Stimulated activated CD8-positive, alpha-beta memory T cell treated with anti-CD3 and anti-CD28 coated beads, Interleukin-4, amount 100 ng/mL, for 1 hour (primary cell): ENCODE measurements around the gene STEAP1.
"Not testable (repeated sequence)": the region's sequence is repeated elsewhere in the genome, so short reads cannot be mapped to it uniquely, and the experiment has no call there.

Experiments used
- DNase-seq, 2 donors: peaks; one replicate each; pipeline ENCODE4 v3.0.0-alpha.2; 2020; ENCODE audit warnings: low read depth in 2 of 2, low spot score in 1 of 2

Gene STEAP1

DNA sequence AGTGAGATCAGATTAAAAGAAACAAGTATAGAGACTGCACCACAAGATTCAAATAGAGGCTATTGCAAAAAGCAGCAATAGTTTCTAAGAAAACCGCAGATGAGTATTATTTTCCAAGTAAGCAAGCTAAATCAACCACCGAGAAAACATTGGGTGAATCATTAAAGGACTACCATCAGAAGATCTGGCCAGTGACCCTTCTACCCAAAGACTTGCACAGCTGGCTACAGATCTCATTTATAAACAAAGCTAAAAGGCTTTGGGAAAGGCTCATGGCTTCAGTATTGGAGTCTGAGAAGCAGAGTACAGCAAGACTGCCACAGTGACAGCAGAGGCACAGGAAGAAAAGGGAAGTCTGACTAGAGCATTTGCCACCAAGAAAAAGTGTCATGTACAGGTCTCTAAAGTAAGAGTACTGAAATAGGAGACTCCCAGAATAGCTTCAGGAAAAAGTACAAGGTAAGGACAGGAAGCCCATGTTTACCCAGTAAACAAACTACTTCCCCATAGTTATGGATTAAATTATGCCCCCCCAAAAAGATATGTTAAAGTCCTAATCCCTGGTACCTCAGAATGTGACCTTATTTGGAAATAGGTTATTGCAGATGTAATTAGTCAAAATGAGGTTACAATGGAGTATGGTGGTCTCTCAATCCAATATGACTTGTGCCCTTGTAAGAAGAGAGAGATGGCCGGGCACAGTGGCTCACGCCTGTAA is 19.0 kb downstream of the STEAP1 start:
- DNase-seq = no peak

DNA sequence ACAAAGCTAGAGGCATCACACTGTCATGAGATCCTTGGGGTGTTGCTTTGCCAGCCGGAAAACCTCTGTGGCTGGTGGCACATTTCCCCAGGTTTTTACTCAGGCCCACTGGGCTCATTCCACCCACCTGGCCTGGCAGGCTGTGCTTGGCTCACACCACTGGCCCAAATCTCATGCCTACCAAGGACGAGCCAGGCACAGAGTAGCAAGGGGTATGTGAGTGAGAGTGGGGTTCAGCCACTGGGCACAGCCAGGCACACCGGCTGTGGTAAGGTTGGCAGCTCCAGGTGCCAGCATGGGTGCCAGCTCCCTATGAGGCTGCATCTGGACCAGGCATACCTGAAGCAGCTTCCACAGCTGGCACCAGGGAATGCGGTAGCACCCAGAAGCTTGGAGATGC is 21.4 kb downstream of the STEAP1 start:
- DNase-seq = no peak

DNA sequence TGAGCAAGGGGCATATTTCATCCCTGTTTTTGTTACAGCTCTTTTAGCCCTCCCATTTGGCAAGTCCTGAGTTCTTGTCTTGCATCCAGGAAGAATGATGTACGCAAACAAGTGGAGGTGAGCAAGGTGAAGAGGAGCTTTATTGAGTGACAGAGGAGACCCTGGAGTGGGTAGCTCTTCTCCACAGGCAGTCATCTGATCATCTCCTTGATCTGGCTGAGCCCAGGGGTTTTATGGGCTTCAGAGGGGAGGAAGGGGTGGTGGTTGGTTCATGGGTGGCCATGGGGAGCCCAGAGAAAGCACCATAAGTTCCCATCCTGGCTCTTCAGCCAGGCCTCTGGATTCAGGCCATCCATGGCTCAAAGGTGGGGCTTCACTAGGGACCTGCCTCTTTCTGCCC is 21.9 kb downstream of the STEAP1 start:
- no peak for DNase-seq

DNA sequence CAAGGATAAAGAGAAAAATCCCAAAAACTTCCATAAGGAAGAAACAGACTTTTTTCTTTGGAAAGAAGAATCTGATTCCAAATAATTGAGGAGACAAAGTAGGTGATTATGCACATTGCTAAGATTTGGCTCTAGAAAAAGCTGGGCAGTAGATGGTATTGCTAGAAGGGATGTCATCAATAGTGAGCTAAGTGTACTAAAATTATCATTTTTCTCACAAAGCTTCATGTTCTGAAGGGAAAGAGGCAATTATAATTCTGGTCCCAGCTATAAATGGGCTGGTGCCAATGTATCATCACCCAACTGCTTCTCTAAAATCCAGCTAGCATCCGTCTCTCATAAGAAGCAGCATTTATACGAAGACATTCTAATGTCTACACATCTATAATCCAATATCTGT is 23.9 kb downstream of the STEAP1 start:
- DNase-seq = no peak

DNA sequence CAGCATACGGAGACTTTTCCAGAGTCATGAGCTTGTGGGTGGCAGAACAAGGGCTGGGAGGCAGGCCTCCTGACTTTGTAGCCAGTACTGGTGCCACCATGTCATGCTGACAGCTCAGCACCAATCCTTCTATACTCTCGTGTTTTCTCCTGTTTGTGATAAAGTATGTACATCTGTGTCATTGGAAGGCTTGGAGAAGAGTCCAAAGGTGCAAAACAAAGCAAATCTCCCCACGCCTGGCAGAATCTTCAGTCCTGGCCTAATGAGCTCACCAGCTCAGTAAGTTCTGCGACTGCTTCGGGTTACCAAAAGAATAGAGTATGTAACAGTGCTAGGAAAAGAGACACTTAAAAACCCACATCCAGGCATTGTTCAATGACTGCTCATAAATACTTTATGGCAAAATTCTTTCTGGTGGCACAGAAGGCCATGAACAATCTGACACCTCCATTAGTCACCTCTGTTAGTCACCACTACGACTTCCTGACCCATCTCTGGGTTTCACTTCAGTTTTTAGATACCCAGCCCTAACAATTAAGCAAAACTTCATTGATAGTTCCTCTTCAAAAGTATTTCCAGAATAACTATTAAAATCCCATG is 24.5 kb downstream of the STEAP1 start:
- no peak for DNase-seq

DNA sequence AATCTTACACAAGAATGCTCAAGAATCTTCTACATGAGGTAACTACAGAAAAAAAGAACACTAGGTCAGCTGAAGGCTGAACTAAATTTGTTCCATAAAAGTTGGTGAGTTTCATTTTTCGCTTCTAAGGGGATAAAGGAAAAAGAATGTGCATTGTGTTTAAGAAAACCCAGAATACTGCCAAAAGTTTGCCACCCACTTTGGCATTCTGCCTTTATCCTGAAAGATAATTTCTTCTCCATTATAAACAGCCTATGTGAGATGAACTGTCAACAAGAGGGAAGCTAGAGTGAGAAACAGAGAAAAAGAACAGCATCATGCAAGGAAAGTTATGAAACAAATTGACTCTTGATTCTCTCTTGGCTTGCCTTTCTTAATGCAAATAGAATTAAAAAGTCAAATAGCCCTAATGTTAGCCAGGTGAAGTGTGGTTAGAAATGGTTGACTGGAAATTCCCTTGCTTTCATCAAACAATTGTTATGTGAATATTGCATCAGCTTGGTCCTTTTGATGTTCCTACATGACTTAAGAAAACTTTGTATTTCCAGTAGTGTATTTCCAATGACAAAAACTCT is 25.8 kb downstream of the STEAP1 start:
- DNase-seq = no peak

DNA sequence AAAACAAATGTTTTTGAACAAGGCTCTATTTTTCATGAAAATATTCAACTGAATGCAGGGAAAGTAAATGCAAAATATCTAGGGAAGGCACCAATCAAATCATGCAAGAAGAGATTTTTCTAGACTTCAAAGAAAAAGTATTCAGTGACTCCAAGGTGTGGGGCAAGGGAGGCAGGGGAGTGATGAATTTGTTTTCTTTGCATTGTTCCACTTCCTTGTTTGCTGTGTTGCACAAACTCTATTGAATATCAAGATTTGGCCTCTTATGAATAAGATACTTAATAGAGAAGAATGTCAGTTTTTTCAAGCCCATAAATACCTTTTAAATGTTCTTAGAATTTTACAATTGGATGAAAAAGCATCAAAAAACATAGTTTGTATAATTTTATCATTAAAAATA is 26.4 kb downstream of the STEAP1 start:
- no peak for DNase-seq

DNA sequence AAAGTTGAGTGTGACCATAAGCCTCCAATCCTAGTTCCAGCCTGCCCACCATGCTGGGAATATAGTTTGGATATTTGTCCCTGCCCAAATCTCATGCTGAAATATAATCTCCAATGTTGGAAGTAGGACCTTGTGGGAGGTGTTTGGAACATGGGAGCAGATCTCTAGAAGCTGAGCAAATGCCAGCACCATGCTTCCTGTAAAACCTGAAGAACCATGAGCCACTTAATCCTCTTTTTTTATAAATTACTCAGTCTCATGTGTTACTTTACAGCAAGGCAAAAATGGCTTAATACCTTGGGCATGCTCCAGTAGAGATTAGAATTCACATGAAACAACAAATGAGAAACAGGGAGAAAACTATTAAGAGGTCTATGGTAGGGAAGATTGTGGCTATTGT is 27.2 kb downstream of the STEAP1 start:
- DNase-seq = no peak

DNA sequence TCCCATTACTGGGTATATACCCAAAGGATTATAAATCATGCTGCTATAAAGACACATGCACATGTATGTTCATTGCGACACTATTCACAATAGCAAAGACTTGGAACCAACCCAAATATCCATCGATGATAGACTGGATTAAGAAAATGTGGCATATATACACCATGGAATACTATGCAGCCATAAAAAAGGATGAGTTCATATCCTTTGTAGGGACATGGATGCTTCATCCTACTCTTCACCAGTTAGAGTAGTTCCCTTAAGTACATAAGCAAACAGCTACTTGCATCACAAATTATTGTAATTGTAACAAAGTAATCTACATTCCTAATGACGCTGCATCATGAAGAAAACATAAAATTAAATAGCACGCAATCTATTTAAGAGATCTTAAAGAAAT is 32.0 kb downstream of the STEAP1 start:
- not testable (repeated sequence) for DNase-seq

DNA sequence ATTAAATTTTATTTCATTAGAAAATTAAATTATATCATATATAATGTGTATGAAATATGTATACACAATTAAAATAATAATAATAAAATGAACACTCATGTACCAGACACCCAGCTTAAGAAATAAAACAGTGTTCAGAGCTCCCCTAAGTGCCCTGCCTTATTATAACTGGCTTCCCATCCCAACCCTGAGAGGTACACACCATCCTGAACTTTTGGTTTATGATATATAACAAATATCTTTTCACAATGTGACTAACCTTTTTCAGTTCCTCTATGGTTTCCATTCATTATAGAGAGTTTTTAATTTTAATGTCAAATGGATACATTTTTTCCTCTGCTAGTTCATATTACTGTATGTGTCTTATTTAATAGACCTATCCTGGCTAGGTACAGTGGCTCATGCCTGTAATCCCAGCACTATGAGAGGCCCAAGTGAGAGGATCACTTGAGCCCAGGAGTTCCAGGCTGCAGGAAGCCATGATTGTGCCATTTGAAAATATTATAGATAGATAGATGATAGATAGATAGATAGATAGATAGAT is 33.3 kb downstream of the STEAP1 start:
- DNase-seq = no peak

DNA sequence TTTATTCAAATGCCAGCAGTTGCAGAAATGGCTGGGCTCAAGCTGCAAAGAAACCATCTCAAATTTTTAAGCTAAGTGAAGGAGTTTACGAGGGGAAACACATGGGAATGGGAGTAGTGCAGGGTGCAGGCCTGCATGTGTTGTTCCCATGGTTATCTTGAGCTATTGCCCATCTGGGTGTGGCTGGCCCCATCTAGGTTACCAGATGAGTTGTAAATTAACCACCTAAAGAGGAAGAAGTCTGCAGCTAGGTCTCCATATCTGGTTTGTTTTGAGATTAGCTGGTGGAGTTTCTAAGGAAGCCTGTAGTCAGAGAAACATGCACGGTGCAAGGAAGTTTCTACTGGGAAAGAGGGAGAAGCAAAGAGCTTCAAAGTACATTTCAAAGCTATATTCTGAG is 34.0 kb downstream of the STEAP1 start:
- no peak for DNase-seq

DNA sequence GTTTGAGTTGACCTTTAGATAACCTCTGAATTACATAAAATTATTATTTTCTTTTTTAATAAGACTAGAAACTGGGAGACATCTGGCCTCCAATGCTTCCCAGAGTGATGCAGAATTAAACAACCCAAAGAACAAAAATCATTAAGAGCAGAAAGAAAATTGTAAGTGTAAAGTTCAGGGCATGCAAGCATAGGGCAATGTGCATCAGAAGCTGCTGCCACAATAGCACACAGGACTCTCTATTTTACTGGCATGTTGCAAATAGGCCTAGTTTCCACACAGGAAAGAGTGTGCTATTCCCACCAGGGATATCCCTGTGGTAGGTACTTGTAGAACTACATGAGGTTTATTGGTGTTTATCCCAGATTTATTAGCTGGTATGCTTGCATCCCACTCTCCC is 36.7 kb downstream of the STEAP1 start:
- DNase-seq = no peak

DNA sequence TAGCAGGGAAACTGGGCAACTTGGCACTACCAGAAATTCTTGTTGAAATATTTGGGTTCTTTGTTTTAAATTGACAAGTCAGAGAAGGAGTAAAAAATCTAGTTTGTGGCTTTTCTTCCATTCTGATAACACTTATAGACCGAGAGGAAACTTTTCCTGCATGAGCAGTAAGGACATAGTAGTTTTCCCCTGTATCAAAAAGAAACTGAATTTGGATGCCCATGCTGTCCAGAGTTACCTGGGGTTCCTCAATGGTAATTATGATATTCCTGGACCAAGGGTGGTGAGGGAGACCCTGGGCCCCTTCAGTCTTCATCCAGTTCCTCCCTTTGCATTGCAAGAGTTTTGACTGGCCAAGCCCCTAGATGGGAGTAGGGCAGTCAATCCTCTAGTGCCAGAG is 37.4 kb downstream of the STEAP1 start:
- DNase-seq = no peak

DNA sequence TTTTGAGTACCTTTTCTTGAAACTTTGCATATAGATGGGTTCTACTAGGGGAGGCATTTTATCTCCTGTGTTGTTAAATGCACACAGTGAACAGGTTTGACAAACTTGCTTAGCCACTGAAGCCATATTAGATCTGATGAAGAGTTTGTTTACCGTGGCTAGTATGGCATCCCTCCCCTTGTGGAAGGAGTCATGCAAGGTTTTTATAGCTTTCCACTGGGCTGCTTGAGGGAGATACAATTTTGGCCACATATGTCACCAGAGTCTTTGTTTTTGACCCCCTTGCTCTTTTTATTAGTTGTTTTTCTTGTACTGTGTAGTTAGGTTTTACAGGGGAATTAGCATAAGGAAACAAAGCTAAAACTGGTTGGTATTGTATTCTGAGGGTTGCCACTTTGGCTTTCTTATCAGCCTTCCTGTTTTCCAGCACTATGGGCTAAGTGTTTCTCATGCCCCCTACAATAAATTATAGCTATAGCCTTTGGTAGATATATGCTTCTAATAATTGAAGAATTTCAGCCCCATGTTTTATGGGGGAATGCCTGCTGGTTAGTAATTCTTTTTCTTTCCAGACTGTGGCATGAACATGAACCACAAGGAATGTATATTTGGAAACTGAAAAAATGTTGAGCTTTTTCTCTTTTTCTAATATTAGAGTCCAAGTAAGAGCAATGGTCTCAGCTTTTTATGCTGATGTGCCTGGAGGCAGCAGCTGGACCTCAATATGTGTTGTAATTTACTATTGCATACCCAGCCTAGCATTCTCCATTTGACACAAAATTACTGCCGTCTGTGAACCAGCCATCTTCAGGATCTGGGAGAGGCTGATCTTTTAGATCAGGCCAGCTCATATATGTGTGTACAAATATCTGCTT is 38.8 kb downstream of the STEAP1 start:
- DNase-seq = no peak

DNA sequence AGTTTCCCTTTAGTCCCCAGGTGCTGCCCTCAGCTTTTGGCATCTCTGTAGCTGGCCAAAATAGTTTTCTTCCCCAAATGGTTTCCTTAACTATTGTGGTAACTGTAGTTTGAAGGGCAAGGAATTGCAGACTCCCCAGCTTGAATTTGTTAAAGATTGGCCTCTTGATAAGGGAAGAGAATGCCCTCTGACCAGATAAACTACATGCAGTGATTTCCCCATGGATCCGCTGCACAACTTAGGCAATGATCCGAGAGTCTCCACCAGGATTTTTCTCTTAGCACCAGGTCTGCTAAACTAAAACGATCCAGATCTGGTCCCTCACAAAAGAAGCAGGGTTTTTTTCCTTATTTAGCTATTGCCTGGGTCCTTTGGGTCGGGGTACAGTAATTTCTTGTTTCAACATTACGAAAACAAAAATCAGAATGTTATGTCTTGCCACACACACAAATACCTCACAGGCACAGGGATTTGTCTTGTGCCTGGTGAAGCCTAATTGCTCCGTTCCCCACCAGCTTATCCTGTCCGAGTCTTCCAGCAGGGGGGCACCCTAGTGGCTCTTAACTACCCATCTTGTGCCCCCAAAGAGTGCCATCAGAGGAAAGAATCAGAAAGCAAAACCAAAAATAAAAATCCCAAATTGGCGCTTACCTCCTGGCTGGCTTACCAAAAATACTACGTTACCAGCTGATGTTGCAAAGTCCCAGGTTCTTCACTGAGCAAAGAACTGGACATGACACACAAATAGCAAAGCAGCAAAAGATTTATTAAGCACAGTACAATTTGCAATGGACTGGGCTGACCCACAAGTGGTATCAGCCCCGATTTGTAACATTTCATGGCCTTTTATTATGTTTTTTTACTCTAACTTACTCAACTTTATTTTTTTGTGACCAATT is 40.9 kb downstream of the STEAP1 start:
- no peak for DNase-seq

DNA sequence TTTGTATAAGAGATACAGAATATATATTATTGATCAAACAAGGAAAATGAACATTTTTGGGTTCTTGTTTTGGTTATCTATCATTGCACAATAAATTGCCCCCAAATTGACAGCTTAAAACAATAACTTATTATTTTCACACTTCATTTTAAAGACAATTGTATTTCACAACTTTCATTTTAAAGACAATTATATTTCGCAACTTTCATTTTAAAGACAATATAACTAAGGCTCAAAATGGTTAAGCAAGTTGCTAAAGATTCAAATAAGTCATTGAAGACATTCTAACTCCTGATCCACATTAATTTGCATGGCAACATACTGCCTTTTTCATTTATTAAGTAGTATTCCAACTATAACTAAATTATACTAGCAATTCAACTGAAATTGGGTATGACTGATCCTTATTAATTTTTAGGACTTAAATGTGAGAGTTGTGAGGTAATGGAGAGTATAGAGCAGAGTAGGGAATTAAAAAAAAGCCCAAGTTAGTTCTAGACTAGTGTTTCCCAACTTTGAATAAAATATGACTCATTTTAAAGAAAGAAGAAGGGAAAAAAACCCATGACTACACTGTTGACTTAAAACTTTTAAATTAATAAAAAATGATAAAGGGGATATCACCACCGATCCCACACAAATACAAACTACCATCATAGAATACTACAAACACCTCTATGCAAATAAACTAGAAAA is 47.4 kb downstream of the STEAP1 start:
- no peak for DNase-seq

DNA sequence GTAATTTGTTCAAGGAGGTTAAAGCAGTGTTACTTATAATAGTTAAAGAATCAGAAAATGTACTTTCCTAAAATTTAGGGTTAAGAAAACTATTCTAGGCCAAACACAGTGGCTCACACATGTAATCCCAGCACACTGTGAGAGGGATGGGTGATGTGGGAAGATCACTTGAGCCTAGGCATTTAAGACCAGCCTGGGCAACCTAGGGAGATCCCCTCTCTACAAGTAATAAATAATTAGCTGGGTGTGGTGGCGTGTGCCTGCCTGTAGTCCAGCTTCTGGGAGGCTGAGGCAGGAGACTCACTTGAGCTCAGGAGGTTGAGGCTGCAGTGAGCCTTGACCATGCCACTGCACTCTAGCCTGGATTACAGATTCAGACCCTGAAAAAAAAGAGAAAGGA is 53.7 kb downstream of the STEAP1 start:
- no peak for DNase-seq

DNA sequence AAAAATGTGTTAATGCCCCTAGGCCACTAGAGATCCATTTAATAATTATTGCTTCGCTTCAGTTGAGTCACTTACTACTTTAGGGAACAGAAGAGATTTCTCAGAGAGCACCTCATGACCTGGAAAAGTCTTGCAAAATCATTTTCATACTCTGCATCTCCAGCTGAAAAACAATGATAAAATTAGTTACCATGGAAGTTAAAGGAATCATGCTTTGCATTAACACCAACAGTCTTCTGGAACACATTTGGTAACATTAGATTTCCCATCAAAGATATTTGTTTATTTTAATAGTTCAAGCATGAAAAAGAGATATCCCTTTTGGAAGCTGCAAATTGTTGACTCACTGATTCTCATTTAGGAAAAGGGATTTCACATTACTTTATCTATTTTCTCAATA is 55.5 kb downstream of the STEAP1 start:
- no peak for DNase-seq

DNA sequence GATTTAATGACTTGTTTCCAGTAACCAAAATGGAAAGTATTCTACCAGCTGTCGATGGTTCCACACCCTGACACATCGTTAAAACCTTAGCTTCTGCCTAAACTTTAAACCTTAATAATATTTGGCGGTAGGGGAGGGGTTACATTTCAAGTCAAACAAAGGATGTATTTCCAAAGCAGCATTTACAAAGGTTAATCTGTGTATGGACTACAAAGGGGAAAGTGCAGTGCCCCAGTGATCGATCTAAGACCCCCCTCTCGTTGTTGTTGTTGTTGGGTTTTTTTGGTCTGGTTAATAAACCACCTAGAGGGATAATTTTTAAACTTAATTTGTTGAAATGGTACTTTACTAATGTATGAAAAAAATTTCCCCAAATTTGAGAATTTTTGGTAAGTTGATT is 56.2 kb downstream of the STEAP1 start:
- DNase-seq = no peak

DNA sequence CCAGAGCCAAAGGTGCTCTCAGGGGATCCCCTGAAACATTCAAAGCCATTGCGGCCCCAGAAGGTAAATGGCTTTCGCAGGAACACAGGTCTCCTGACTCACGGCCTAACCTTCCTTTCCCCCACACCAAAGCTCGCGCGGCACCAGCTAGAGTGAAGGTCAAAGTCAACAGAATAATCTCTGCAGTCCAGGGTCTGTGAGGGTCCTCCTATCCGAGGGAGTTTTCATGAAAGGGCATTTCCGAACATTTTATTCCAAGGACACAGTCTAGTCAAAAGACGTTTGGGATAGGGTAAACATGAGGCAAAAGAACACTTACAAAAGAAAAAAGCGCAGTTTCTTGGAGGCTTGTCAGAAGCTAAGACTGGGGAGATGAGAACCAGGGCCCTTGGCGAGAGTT is 56.7 kb downstream of the STEAP1 start:
- no peak for DNase-seq
